ENCODE data around the gene NAIF1. TPM values are rescaled to one million over a fixed set of nuclear protein-coding genes. Genes with fewer than 3 reads are reported as not detected.
A peak's percentile ranks its signal among the peaks of the same experiment; 100 is the strongest.

Gene NAIF1
- total RNA-seq, 1 donor from 2014 or later: 9.5 TPM

DNA sequence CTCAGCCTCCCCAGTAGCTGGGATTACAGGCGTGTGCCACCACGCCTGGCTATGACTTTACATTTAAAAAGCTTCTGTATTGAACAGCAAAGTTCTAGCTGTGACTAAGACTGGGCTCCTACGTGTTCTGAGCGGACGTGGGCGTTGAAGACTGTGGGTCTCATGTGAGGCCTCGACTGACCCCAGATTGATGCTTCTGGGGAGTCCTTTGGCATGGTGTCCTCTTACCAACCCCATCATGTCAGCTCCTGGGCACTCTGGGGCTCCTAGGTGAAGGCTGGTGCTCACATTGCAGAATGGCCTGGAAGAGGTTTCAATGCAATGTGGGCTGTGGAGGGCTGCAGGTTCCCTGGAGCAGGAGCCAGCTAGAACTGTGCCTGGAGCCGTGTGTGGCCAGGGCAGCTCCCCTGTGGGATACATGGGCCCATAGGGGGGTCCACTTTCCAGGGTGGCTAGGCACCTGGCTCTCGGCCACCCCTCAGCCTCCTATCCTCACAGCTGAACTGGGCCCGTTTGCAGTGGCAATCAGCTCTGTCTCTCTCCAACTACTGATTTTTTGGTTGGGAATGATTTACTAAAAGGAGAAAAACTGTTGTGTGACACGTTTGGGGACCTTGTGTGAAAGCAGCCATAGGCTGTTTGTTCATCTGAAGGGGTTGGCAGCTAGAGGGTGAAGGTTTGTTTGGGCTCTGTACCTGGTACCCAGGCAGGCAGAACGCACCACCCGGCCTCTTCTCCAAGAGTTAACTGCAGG is 30.6 kb upstream of the NAIF1 start:
- Histone ChIP-seq H4K20me1 (ENCODE audit: low read depth) (peaks cover 43% of the 10 kb centered on the region), H3F3A (ENCODE audit: low read depth) (peaks cover 17% of the 10 kb centered on the region), H3K9me3 (ENCODE audit: low read depth) (no peaks in the 10 kb centered on the region), H3K27me3 (no peaks in the 10 kb centered on the region), H3K4me1 (peaks cover 35% of the 10 kb centered on the region), H3K27ac (peak overlapping the region; percentile 6), H3K4me3 (peak overlapping the region; percentile 46), H3K36me3 (no peaks in the 10 kb centered on the region), H2AFZ (replicated peaks) (no peak overlapping the region), H3K79me2 (ENCODE audit: low read depth) (peaks cover 33% of the 10 kb centered on the region), H3K9ac (no peak overlapping the region), H3K4me2 (peak overlapping the region; percentile 80)
- Mint-ChIP-seq H3K27ac (peak overlapping the region; percentile 88), H3K9me3 (no peaks in the 10 kb centered on the region), H3K4me3 (peak overlapping the region; percentile 87), H3K4me1 (peaks cover 64% of the 10 kb centered on the region), H3K36me3 (peaks cover 15% of the 10 kb centered on the region), H3K27me3 (ENCODE audit: insufficient read depth, low read depth) (peaks cover 5% of the 10 kb centered on the region)
- DNase-seq (ENCODE audit: low spot score): peak; percentile 17
- TF ChIP-seq EZH2 (IDR thresholded peaks at IDR 0.05) (no peak), CTCF (IDR thresholded peaks at IDR 0.05) (no peak), EZH2phosphoT487 (IDR thresholded peaks at IDR 0.05) (no peak)

GRCh38 chr9:128096616-128097536 is 29.8 kb upstream of the NAIF1 start:
- H3K4me1 Mint-ChIP-seq: peaks cover 68% of the 10 kb centered on the region
- H2AFZ ChIP-seq (replicated peaks): no peak overlapping the region
- peaks cover 35% of the 10 kb centered on the region for H3K4me1 ChIP-seq
- TF ChIP-seq EZH2 (IDR thresholded peaks at IDR 0.05) (no peak), EZH2phosphoT487 (IDR thresholded peaks at IDR 0.05) (no peak), CTCF (IDR thresholded peaks at IDR 0.05) (no peak)
- H3K9me3 Mint-ChIP-seq: no peaks in the 10 kb centered on the region
- no peak overlapping the region for H3K4me3 ChIP-seq
- H3K27ac Mint-ChIP-seq: peak overlapping the region; percentile 88
- peaks cover 17% of the 10 kb centered on the region for H3F3A ChIP-seq (ENCODE audit: low read depth)
- no peak overlapping the region for H3K4me2 ChIP-seq
- no peak overlapping the region for H3K9ac ChIP-seq
- peak overlapping the region; percentile 24 for H3K4me3 Mint-ChIP-seq
- no peaks in the 10 kb centered on the region for H3K27me3 ChIP-seq
- peaks cover 43% of the 10 kb centered on the region for H4K20me1 ChIP-seq (ENCODE audit: low read depth)
- peak overlapping the region; percentile 22 for H3K27ac ChIP-seq
- H3K9me3 ChIP-seq (ENCODE audit: low read depth): no peaks in the 10 kb centered on the region
- H3K27me3 Mint-ChIP-seq (ENCODE audit: insufficient read depth, low read depth): peaks cover 5% of the 10 kb centered on the region
- H3K79me2 ChIP-seq (ENCODE audit: low read depth): peaks cover 33% of the 10 kb centered on the region
- peak; percentile 24 for DNase-seq (ENCODE audit: low spot score)
- H3K36me3 Mint-ChIP-seq: peaks cover 7% of the 10 kb centered on the region
- H3K36me3 ChIP-seq: no peaks in the 10 kb centered on the region

DNA sequence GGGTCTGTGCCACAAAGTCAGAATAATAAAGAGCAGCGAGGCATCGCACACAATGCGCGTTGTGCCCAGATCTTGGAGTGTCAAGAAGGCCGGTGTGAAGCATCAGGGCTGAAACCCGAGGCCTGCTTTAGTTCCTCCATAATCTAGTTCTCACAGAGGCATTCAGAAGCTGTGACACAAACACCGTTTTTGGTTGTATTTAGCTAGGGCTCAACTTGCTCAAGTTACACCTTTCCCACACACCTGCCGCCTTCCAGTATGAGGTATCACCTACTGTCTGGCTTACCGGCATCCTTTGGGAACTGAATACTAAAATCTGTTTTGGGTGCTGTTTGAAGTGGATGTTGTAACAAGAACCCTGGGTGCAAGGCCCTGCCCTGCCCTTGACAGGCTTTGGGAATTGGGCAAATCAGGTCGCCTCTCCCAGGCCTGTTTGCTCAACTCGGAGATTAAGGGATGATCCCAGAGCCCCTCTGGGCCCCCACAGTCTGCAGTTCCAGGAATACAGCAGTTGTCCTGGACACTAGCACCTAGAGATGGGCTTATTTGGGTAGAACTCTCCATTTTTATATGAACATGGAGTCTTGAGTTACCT is 27.9 kb upstream of the NAIF1 start:
- Histone ChIP-seq H3K27me3 (no peaks in the 10 kb centered on the region), H4K20me1 (ENCODE audit: low read depth) (peaks cover 39% of the 10 kb centered on the region), H3K9me3 (ENCODE audit: low read depth) (no peaks in the 10 kb centered on the region), H3K4me2 (no peak overlapping the region), H3K27ac (no peak overlapping the region), H3K36me3 (no peaks in the 10 kb centered on the region), H3K4me1 (peaks cover 34% of the 10 kb centered on the region), H3K9ac (no peak overlapping the region), H3K79me2 (ENCODE audit: low read depth) (peaks cover 29% of the 10 kb centered on the region), H2AFZ (replicated peaks) (no peak overlapping the region), H3F3A (ENCODE audit: low read depth) (peaks cover 21% of the 10 kb centered on the region), H3K4me3 (no peak overlapping the region)
- no peak for DNase-seq (ENCODE audit: low spot score)
- peaks cover 7% of the 10 kb centered on the region for H3K27me3 Mint-ChIP-seq (ENCODE audit: insufficient read depth, low read depth)
- peaks cover 73% of the 10 kb centered on the region for H3K4me1 Mint-ChIP-seq
- peaks cover 2% of the 10 kb centered on the region for H3K36me3 Mint-ChIP-seq
- no peak overlapping the region for H3K4me3 Mint-ChIP-seq
- TF ChIP-seq CTCF (IDR thresholded peaks at IDR 0.05) (no peak), EZH2 (IDR thresholded peaks at IDR 0.05) (no peak), EZH2phosphoT487 (IDR thresholded peaks at IDR 0.05) (no peak)
- H3K9me3 Mint-ChIP-seq: no peaks in the 10 kb centered on the region
- H3K27ac Mint-ChIP-seq: peak overlapping the region; percentile 98
